Smooth muscle cell (in vitro differentiated cells): ENCODE data around the gene KDM5D. TPM values are rescaled to one million over a fixed set of nuclear protein-coding genes. Genes with fewer than 3 reads are reported as not detected.

Experiments
- DNase-seq: peaks from one replicate; lab custom pipeline; 2025; ENCODE audit not compliant: unreplicated experiment; lab: John Stamatoyannopoulos, UW
- H2AFZ ChIP-seq: fragments of 200-600 bp; sonication (generic); 2 replicates; pipeline ENCODE4 v1.6.0; 2016; ENCODE audit warnings: antibody characterized with exemption, low read depth, mild to moderate bottlenecking
- H3F3A ChIP-seq: fragments of 200-600 bp; sonication (generic); 2 replicates; pipeline ENCODE4 v1.6.0; 2017; ENCODE audit warnings: antibody characterized with exemption, low read depth
- H3K27ac ChIP-seq: fragments of 200-600 bp; sonication (generic); 2 replicates; pipeline ENCODE4 v1.5.1; 2016; ENCODE audit warnings: low read depth, mild to moderate bottlenecking
- H3K27me3 ChIP-seq: fragments of 200-600 bp; sonication (generic); 2 replicates; pipeline ENCODE4 v1.6.1; 2016; ENCODE audit warnings: low read depth, mild to moderate bottlenecking
- H3K36me3 ChIP-seq: fragments of 200-600 bp; sonication (generic); 2 replicates; pipeline ENCODE4 v1.5.1; 2016; ENCODE audit warnings: low read depth
- H3K4me1 ChIP-seq: fragments of 200-600 bp; sonication (generic); 2 replicates; pipeline ENCODE4 v1.5.1; 2016; ENCODE audit warnings: low read depth
- H3K4me2 ChIP-seq: fragments of 200-600 bp; sonication (generic); 2 replicates; pipeline ENCODE4 v1.6.0; 2016; ENCODE audit warnings: mild to moderate bottlenecking
- H3K4me3 ChIP-seq: fragments of 200-600 bp; sonication (generic); 2 replicates; pipeline ENCODE4 v1.5.1; 2016; ENCODE audit warnings: mild to moderate bottlenecking
- H3K79me2 ChIP-seq: fragments of 200-600 bp; sonication (generic); 2 replicates; pipeline ENCODE4 v1.6.0; 2016; ENCODE audit warnings: low read depth, mild to moderate bottlenecking
- H3K9ac ChIP-seq: fragments of 200-600 bp; sonication (generic); 2 replicates; pipeline ENCODE4 v1.6.0; 2016; ENCODE audit warnings: low read depth
- H3K9me3 ChIP-seq: fragments of 200-600 bp; sonication (generic); replicated peaks from 2 replicates; pipeline ENCODE4 v1.5.1; 2016; ENCODE audit warnings: low read depth
- H4K20me1 ChIP-seq: fragments of 200-600 bp; sonication (generic); 2 replicates; pipeline ENCODE4 v1.6.0; 2016; ENCODE audit warnings: low read depth
- CTCF ChIP-seq: fragments of 200-600 bp; sonication (generic); IDR thresholded peaks from 2 replicates; pipeline ENCODE4 v1.5.1; 2017; ENCODE audit warnings: borderline replicate concordance, mild to moderate bottlenecking, antibody characterized with exemption; ENCODE audit not compliant: insufficient read depth, poor library complexity, severe bottlenecking
- WGBS: methylation state at CpG from one replicate; pipeline ENCODE4 v1.1.7; 2016; ENCODE audit warnings: low lambda C conversion rate; 5-methylcytosine and 5-hydroxymethylcytosine counted together
- polyA plus RNA-seq: library from polyadenylated mRNA; unstranded; fragments of >200 nt; fragmentation: Nextera tagmentation; extraction: Ambion mirVana; gene quantifications from 2 replicates; pipeline ENCODE4 v1.2.1, GENCODE V29; 2016
- total RNA-seq: library from RNA; depleted of rRNA; stranded (reverse); fragments of >200 nt; gene quantifications from 2 replicates; pipeline ENCODE4 v1.2.3, GENCODE V29; 2014

The KDM5D gene
- total and polyA plus RNA-seq, 2 experiments from 2014 or later = not detected

- Histone ChIP-seq H3K4me1 (no peaks in the 10 kb centered on the region), H3K9me3 (no peaks in the 10 kb centered on the region), H2AFZ (no peak overlapping the region), H3F3A (no peaks in the 10 kb centered on the region), H3K9ac (no peak overlapping the region), H3K79me2 (no peaks in the 10 kb centered on the region), H4K20me1 (no peaks in the 10 kb centered on the region), H3K27me3 (no peaks in the 10 kb centered on the region), H3K4me2 (no peak overlapping the region), H3K27ac (no peak overlapping the region), H3K4me3 (no peak overlapping the region), H3K36me3 (no peaks in the 10 kb centered on the region)
- TF ChIP-seq CTCF = no peak
- no peak for DNase-seq
These were observed 2.4 kb downstream of the KDM5D start for GRCh38 chrY:19742153-19742552.

- no peaks in the 10 kb centered on the region for H3K27me3 ChIP-seq
- H3K4me2 ChIP-seq = no peak overlapping the region
- H3K4me1 ChIP-seq = no peaks in the 10 kb centered on the region
- H3K36me3 ChIP-seq = no peaks in the 10 kb centered on the region
- H3K9ac ChIP-seq = no peak overlapping the region
- H3F3A ChIP-seq = no peaks in the 10 kb centered on the region
- H3K4me3 ChIP-seq = no peak overlapping the region
- H3K9me3 ChIP-seq = no peaks in the 10 kb centered on the region
- no peak for TF ChIP-seq CTCF
- no CpG with 5 or more reads among the region's 1 CpG for WGBS
- no peaks in the 10 kb centered on the region for H4K20me1 ChIP-seq
- H2AFZ ChIP-seq = no peak overlapping the region
- DNase-seq = no peak
- no peak overlapping the region for H3K27ac ChIP-seq
- H3K79me2 ChIP-seq = no peaks in the 10 kb centered on the region
These were observed 10.1 kb downstream of the KDM5D start for GRCh38 chrY:19734425-19734824.

- H2AFZ ChIP-seq = no peak overlapping the region
- no peak overlapping the region for H3K4me2 ChIP-seq
- TF ChIP-seq CTCF = no peak
- H3K9ac ChIP-seq = no peak overlapping the region
- no peaks in the 10 kb centered on the region for H3K9me3 ChIP-seq
- no peaks in the 10 kb centered on the region for H3K36me3 ChIP-seq
- H3K27ac ChIP-seq = no peak overlapping the region
- DNase-seq = no peak
- no peaks in the 10 kb centered on the region for H3F3A ChIP-seq
- no peaks in the 10 kb centered on the region for H4K20me1 ChIP-seq
- no peaks in the 10 kb centered on the region for H3K79me2 ChIP-seq
- H3K4me1 ChIP-seq = no peaks in the 10 kb centered on the region
- H3K27me3 ChIP-seq = no peaks in the 10 kb centered on the region
- no peak overlapping the region for H3K4me3 ChIP-seq
These were observed 26.6 kb downstream of the KDM5D start for GRCh38 chrY:19717950-19718349.

GRCh38 chrY:19717146-19717545, 27.4 kb downstream of the KDM5D start:
- H3K36me3 ChIP-seq = no peaks in the 10 kb centered on the region
- no peak overlapping the region for H2AFZ ChIP-seq
- TF ChIP-seq CTCF = no peak
- no peak for DNase-seq
- no peaks in the 10 kb centered on the region for H3K4me1 ChIP-seq
- no CpG with 5 or more reads among the region's 3 CpGs for WGBS
- no peaks in the 10 kb centered on the region for H4K20me1 ChIP-seq
- H3K79me2 ChIP-seq = no peaks in the 10 kb centered on the region
- no peak overlapping the region for H3K4me2 ChIP-seq
- no peaks in the 10 kb centered on the region for H3K27me3 ChIP-seq
- H3K9ac ChIP-seq = no peak overlapping the region
- no peaks in the 10 kb centered on the region for H3K9me3 ChIP-seq
- H3F3A ChIP-seq = no peaks in the 10 kb centered on the region
- no peak overlapping the region for H3K27ac ChIP-seq
- no peak overlapping the region for H3K4me3 ChIP-seq
